Transverse colon (tissue), 4 donors: ENCODE data around the gene SRPRB.

Experiments used
- CTCF ChIP-seq, 5 experiments: fragments of 200-600 bp in 3 of 5; fragments of 450-650 bp in 2 of 5; sonication (generic) in 3 of 5; IDR thresholded peaks; 1 replicate in 2 of 5; 2 replicates in 3 of 5; pipeline ENCODE4 v1.5.1; 2016 to 2017; ENCODE audit warnings: antibody characterized with exemption in 5 of 5, inconsistent platforms in 3 of 5, mild to moderate bottlenecking in 2 of 5, moderate library complexity in 1 of 5
- EP300 ChIP-seq: sonication (generic); formaldehyde crosslinking; IDR thresholded peaks from one replicate; pipeline ENCODE4 v1.6.1; 2017; ENCODE audit warnings: antibody characterized with exemption, low read depth
- POLR2A ChIP-seq: fragments of 450-650 bp; IDR thresholded peaks from one replicate; pipeline ENCODE4 v1.6.1; 2016; ENCODE audit warnings: antibody characterized with exemption, mild to moderate bottlenecking, moderate library complexity
- POLR2AphosphoS5 ChIP-seq, 3 donors: sonication (generic); formaldehyde crosslinking; IDR thresholded peaks; one replicate each; pipeline ENCODE4 v1.6.1; 2016; ENCODE audit warnings: antibody characterized with exemption in 3 of 3

GRCh38 chr3:133845127-133845526 is 39.5 kb downstream of the SRPRB start:
- TF ChIP-seq EP300 (no peak), CTCF (IDR thresholded peaks at IDR 0.05) (no peak), POLR2A (no peak), POLR2AphosphoS5 (IDR thresholded peaks at IDR 0.05) (no peak)
